B cell (primary cell): ENCODE measurements around the gene JARID2. TPM values are rescaled to one million over a fixed set of nuclear protein-coding genes. Genes with fewer than 3 reads are reported as not detected.
A peak's percentile ranks its signal among the peaks of the same experiment; 100 is the strongest.

Experiments used
- ATAC-seq: fragments of 200-7000 bp; cut with Tn5 transposase; one replicate; pipeline ENCODE4 v1.10.0; 2021; ENCODE audit warnings: low read depth, mild to moderate bottlenecking, moderate number of reproducible peaks, moderate library complexity
- CTCF ChIA-PET: fragments of 350-600 bp; sonication (Branson Sonifier 250); formaldehyde crosslinking; loops from one replicate; lab custom pipeline; 2021; ENCODE audit warnings: antibody characterized with exemption, inconsistent platforms; lab: Charles Lee
- POLR2A ChIA-PET: fragments of 350-600 bp; sonication (Branson Sonifier 250); formaldehyde crosslinking; loops from one replicate; lab custom pipeline; 2021; ENCODE audit warnings: antibody characterized with exemption; lab: Charles Lee
- DNase-seq: peaks from one replicate; pipeline ENCODE4 v3.0.0; 2013
- H2AFZ ChIP-seq: 2 replicates; pipeline ENCODE4 v1.6.1; 2012; ENCODE audit warnings: mild to moderate bottlenecking, low read depth, low read length; ENCODE audit not compliant: insufficient read depth, poor library complexity, severe bottlenecking
- H3K27ac ChIP-seq, 2 donors: 1 replicate in 1 of 2; 2 replicates in 1 of 2; pipeline ENCODE4 v1.5.1; 2012 to 2013; ENCODE audit warnings: low read length in 2 of 2, mild to moderate bottlenecking in 2 of 2, moderate library complexity in 1 of 2
- H3K27me3 ChIP-seq, 4 experiments: fragments of 200-600 bp in 1 of 4; sonication (generic) in 1 of 4; replicated peaks in 1 of 4; 1 replicate in 2 of 4; 2 replicates in 2 of 4; pipeline versions ENCODE4 v1.6.1 to v1.7.0; 2013 to 2016; ENCODE audit warnings: low read length in 3 of 4, mild to moderate bottlenecking in 2 of 4, mixed read lengths in 1 of 4, moderate library complexity in 1 of 4; ENCODE audit not compliant: insufficient read depth in 4 of 4, control insufficient read depth in 3 of 4; ENCODE audit errors: control extremely low read depth in 1 of 4
- H3K36me3 ChIP-seq, 2 experiments: replicated peaks in 1 of 2; 1 replicate in 1 of 2; 2 replicates in 1 of 2; pipeline versions ENCODE4 v1.6.1 to v1.7.1; 2013; ENCODE audit warnings: low read length in 1 of 2; ENCODE audit not compliant: insufficient read depth in 2 of 2, control insufficient read depth in 1 of 2; ENCODE audit errors: control extremely low read depth in 1 of 2, extremely low read depth in 1 of 2
- H3K4me1 ChIP-seq, 2 donors: fragments of 200-600 bp in 1 of 2; sonication (generic) in 1 of 2; 1 replicate in 1 of 2; 2 replicates in 1 of 2; pipeline versions ENCODE4 v1.5.1 to v1.6.1; 2013 to 2017; ENCODE audit warnings: low read length in 2 of 2; ENCODE audit not compliant: control insufficient read depth in 2 of 2, insufficient read depth in 2 of 2
- H3K4me2 ChIP-seq: replicated peaks from 2 replicates; pipeline ENCODE3; 2012; ENCODE audit warnings: mild to moderate bottlenecking, low read depth, low read length; ENCODE audit not compliant: poor library complexity, severe bottlenecking
- H3K4me3 ChIP-seq, 5 experiments: fragments of 200-600 bp in 1 of 5; sonication (generic) in 1 of 5; 1 replicate in 3 of 5; 2 replicates in 2 of 5; pipeline versions ENCODE4 v1.5.1 to v1.7.0; 2011 to 2016; ENCODE audit warnings: low read length in 4 of 5, mild to moderate bottlenecking in 4 of 5, low read depth in 2 of 5, control low read depth in 1 of 5, moderate library complexity in 1 of 5; ENCODE audit not compliant: insufficient read depth in 1 of 5; ENCODE audit errors: control extremely low read depth in 1 of 5, extremely low read depth in 1 of 5
- H3K79me2 ChIP-seq: fragments of 200-600 bp; sonication (generic); one replicate; pipeline ENCODE4 v1.6.0; 2016; ENCODE audit warnings: low read length; ENCODE audit not compliant: control insufficient read depth, insufficient read depth
- H3K9ac ChIP-seq: fragments of 200-600 bp; sonication (generic); 2 replicates; pipeline ENCODE4 v1.6.1; 2017; ENCODE audit warnings: mild to moderate bottlenecking, low read length, moderate library complexity
- H3K9me3 ChIP-seq, 3 donors: one replicate each; pipeline versions ENCODE4 v1.6.1 to v1.7.1; 2013; ENCODE audit warnings: low read length in 2 of 3; ENCODE audit not compliant: control insufficient read depth in 2 of 3, insufficient read depth in 1 of 3; ENCODE audit errors: control extremely low read depth in 1 of 3
- H4K20me1 ChIP-seq: 2 replicates; pipeline ENCODE4 v1.6.0; 2012; ENCODE audit warnings: mild to moderate bottlenecking, low read length; ENCODE audit not compliant: insufficient read depth, control insufficient read depth, poor library complexity, severe bottlenecking
- H3K27ac Mint-ChIP-seq: one replicate; pipeline ENCODE4 v1.8.0; 2021; ENCODE audit warnings: mixed read lengths
- H3K27me3 Mint-ChIP-seq: one replicate; pipeline ENCODE4 v1.8.0; 2021; ENCODE audit warnings: mixed read lengths
- H3K4me1 Mint-ChIP-seq: one replicate; pipeline ENCODE4 v1.8.0; 2021; ENCODE audit warnings: mixed read lengths
- H3K4me3 Mint-ChIP-seq: one replicate; pipeline ENCODE4 v1.8.0; 2021; ENCODE audit warnings: mixed read lengths
- H3K9me3 Mint-ChIP-seq: one replicate; pipeline ENCODE4 v1.8.0; 2022; ENCODE audit warnings: mixed read lengths; ENCODE audit not compliant: insufficient read depth
- CTCF ChIP-seq: fragments of 200-600 bp; IDR thresholded peaks from one replicate; pipeline ENCODE4 v1.8.0; 2022; ENCODE audit warnings: antibody characterized with exemption, mild to moderate bottlenecking
- EZH2 ChIP-seq: IDR thresholded peaks from 2 replicates; pipeline ENCODE4 v1.6.1; 2012; ENCODE audit warnings: borderline replicate concordance, low read depth, mild to moderate bottlenecking, moderate library complexity, low read length; ENCODE audit not compliant: insufficient read depth, poor library complexity, severe bottlenecking
- WGBS: methylation state at CpG from one replicate; pipeline ENCODE4 v1.1.5; 2013; ENCODE audit warnings: missing lambda C conversion rate; ENCODE audit not compliant: insufficient coverage; 5-methylcytosine and 5-hydroxymethylcytosine counted together
- intact Hi-C: fragments of 100-400 bp; cut with micrococcal nuclease; formaldehyde crosslinking; loops from one replicate; pipeline ENCODE4 v1.10.0; 2022
- polyA plus RNA-seq: library from polyadenylated mRNA; depleted of rRNA; stranded (reverse); fragments of >200 nt; gene quantifications from 2 replicates; pipeline ENCODE4 v1.2.3, GENCODE V29; 2012
- total RNA-seq, 2 donors: library from RNA; stranded (reverse); fragments of 120-200 nt in 1 of 2; gene quantifications; 1 replicate in 1 of 2; 2 replicates in 1 of 2; pipeline versions ENCODE4 v1.2.3 to v1.2.4, GENCODE V29; 2013 to 2022

Gene JARID2
- total and polyA plus RNA-seq, 2 donors (not counting 1 experiment from before 2014, with no cell fraction given), result 11.0 to 58.1 TPM

- WGBS, result 95% methylated on average over 3 of the region's 7 CpGs
- H4K20me1 ChIP-seq, result peaks cover 54% of the 10 kb centered on the region
- CTCF ChIA-PET, result interaction anchor here (0.5 to 1.9 kb wide), 19 partner anchors 9 to 1312 kb away, joined by 3 to 6 read pairs (median 3); no protein-coding TSS in a partner anchor
- H3K79me2 ChIP-seq, result peaks cover 98% of the 10 kb centered on the region
- H3K4me1 ChIP-seq, result peaks cover 31 to 54% of the 10 kb centered on the region in 2 donors
- no peak overlapping the region for H3K4me3 Mint-ChIP-seq
- H3K9me3 Mint-ChIP-seq, result no peaks in the 10 kb centered on the region
- no peak overlapping the region for H2AFZ ChIP-seq
- H3K36me3 ChIP-seq, result peaks cover 0 to 6% of the 10 kb centered on the region in 2 experiments
- TF ChIP-seq EZH2 (no peak), CTCF (peak; percentile 82)
- H3K4me2 ChIP-seq, result no peak overlapping the region
- DNase-seq (peak; percentile 67), ATAC-seq (peak; percentile 58)
- intact Hi-C loops, result loop anchor here (5.0 to 10.0 kb wide), 3 partner anchors 39 to 194 kb away; partner anchors contain the start of gene JARID2
- no peak overlapping the region for H3K4me3 ChIP-seq
- H3K9ac ChIP-seq, result no peak overlapping the region
- no peaks in the 10 kb centered on the region for H3K27me3 ChIP-seq
- no peaks in the 10 kb centered on the region for H3K9me3 ChIP-seq
- peak overlapping the region; percentile 38 for H3K27ac Mint-ChIP-seq
- POLR2A ChIA-PET, result interaction anchor here (0.6 kb wide), 1 partner anchor 118 kb away, joined by 4 read pairs; no protein-coding TSS in a partner anchor
- no peaks in the 10 kb centered on the region for H3K27me3 Mint-ChIP-seq
- peaks cover 71% of the 10 kb centered on the region for H3K4me1 Mint-ChIP-seq
- H3K27ac ChIP-seq, result no peak overlapping the region
These were observed 195.5 kb downstream of the JARID2 start for GRCh38 chr6:15441215-15441868.

- intact Hi-C loops, result loop anchor here (5.0 to 10.0 kb wide), 3 partner anchors 40 to 195 kb away; partner anchors contain the start of gene JARID2
- Mint-ChIP-seq H3K27ac (no peak overlapping the region), H3K27me3 (no peaks in the 10 kb centered on the region), H3K4me1 (peaks cover 71% of the 10 kb centered on the region), H3K9me3 (no peaks in the 10 kb centered on the region), H3K4me3 (no peak overlapping the region)
- H3K9me3 ChIP-seq, result no peaks in the 10 kb centered on the region
- peaks cover 0 to 11% of the 10 kb centered on the region in 2 experiments for H3K36me3 ChIP-seq
- no CpG with 5 or more reads among the region's 4 CpGs for WGBS
- H3K79me2 ChIP-seq, result peaks cover 97% of the 10 kb centered on the region
- H4K20me1 ChIP-seq, result peaks cover 58% of the 10 kb centered on the region
- no peak for TF ChIP-seq EZH2
- no peak for TF ChIP-seq CTCF
- ATAC-seq, result no peak
- H3K9ac ChIP-seq, result no peak overlapping the region
- POLR2A ChIA-PET, result interaction anchor here (0.6 kb wide), 1 partner anchor 118 kb away, joined by 4 read pairs; no protein-coding TSS in a partner anchor
- no peak overlapping the region for H3K27ac ChIP-seq
- no peak overlapping the region for H2AFZ ChIP-seq
- no peaks in the 10 kb centered on the region for H3K27me3 ChIP-seq
- CTCF ChIA-PET, result interaction anchor here (0.5 to 1.9 kb wide), 6 partner anchors 10 to 901 kb away, joined by 3 to 6 read pairs (median 5); no protein-coding TSS in a partner anchor
- DNase-seq, result no peak
- no peak overlapping the region for H3K4me2 ChIP-seq
- H3K4me1 ChIP-seq, result peaks cover 25 to 48% of the 10 kb centered on the region in 2 donors
- H3K4me3 ChIP-seq, result no peak overlapping the region
These were observed 196.1 kb downstream of the JARID2 start for GRCh38 chr6:15441981-15442380.
